Activated T-cell treated with anti-CD3 and anti-CD28 coated beads for 48 hours (primary cell): ENCODE measurements around the gene ME2.
"Not testable (repeated sequence)": the region's sequence is repeated elsewhere in the genome, so short reads cannot be mapped to it uniquely, and the experiment has no call there.

Source experiments
- DNase-seq: peaks from one replicate; pipeline ENCODE4 v3.0.0-alpha.2; 2020; ENCODE audit warnings: low read depth

ME2 gene

GRCh38 chr18:50973367-50974126, 94.6 kb downstream of the ME2 start:
- DNase-seq, result no peak

- no peak for DNase-seq
Measured at GRCh38 chr18:50977037-50977760, 98.3 kb downstream of the ME2 start.

DNA sequence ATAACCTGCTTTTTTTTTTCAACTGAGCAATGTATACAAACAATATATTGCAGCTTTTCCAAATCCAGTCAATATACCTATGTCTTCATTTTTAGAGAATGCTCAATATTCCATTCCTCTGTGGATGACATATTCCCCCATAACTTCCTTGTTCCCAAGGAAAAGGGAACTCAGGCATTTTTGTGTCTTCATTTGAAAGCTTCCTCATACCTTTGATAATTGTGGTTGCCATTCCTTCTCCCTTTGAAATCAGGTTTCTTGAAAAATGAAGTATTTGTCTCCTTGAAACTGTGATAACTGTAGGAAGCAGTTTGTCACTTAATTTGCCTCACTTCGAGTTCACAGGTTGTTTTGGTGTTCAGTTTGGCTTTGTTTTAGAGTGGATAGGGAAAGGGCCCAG, 102.5 kb downstream of the ME2 start:
- no peak for DNase-seq

DNA sequence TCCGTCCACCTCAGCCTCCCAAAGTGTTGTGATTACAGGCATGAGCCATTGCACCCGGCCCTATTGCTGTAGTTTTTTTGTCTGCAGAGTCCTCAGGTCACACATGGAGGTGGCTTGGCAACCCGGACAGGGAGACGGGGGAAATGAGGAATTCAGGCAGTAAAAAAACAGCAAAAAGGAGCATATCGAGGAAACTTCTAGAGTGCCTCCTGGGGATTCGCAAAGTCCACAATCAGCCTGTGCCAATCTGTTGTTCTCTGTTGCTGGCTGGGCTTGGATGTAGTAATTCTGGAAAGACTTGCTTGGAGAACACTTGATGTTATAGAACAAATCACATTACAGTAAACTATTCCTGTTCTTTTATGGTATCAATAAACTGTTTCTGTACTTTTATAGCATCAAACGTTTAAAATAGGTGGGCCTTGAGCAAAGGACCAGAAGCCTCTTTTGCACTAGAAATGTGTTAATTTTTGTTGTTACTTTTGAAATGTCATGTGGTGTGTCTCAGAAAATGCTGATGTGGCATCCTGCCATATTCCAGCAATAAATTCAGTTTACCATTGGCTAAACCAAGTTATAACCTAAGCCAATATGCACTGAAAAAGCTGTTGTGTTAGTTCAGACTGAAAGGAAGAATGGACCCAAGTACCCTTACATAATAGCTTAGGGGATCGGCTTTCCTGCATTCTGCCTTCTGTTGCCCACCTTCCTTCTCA, 103.3 kb downstream of the ME2 start:
- DNase-seq, result no peak

DNA sequence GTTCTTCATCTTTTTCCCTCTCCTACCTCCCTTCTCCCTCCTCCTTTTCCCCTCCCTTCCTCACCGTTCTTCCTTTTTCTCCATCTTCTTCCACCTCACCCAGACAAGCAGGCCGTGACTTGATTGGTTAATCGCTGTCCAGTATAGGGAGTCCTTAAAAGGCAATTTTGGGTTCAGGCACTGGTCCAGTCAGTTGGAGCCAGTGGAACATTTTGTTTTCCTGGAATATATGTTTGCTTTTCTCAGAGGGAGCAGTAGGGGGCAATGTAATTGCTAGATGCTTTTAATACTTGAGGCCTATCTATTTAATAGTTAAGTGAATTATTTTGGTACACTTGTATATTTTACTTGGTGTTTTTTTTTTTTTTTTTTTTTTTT, 103.9 kb downstream of the ME2 start:
- no peak for DNase-seq

GRCh38 chr18:50986360-50987087, 107.6 kb downstream of the ME2 start:
- DNase-seq, result no peak

- no peak for DNase-seq
Measured at GRCh38 chr18:50987261-50987660, 108.3 kb downstream of the ME2 start.

- DNase-seq, result no peak
Measured at GRCh38 chr18:50989711-50990110, 110.8 kb downstream of the ME2 start.

DNA sequence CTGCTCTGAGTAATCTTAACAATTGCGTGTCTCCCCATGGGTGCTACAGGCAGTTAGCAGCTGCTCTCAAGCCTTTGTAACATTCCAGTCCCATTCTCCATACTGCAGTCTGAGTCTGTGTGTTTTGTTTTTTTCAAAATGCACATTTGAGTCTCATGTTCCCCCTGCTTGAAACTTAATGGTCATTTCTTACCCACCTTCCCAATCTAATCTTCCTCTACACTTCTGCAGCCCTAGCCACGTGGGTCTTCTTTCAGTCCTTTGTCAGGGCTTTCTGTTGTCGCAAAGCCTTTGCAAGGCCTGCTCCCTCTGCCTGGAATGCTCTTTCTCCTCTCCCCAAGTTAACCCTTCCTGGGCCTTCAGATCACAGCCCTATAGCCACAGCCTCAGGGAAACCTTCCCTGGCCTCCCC, 113.4 kb downstream of the ME2 start:
- DNase-seq, result no peak

- no peak for DNase-seq
Measured at GRCh38 chr18:50994031-50994430, 115.1 kb downstream of the ME2 start.

DNA sequence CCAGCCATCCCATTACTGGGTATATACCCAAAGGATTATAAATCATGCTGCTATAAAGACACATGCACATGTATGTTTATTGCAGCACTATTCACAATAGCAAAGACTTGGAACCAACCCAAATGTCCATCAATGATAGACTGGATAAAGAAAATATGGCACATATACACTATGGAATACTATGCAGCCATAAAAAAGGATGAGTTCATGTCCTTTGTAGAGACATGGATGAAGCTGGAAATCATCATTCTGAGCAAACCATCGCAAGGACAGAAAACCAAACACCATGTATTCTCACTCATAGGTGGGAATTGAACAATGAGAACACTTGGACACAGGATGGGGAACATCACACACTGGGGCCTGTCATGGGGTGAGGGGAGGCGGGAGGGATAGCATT, 124.3 kb downstream of the ME2 start:
- not testable (repeated sequence) for DNase-seq
